Erythroblast (primary cell): ENCODE measurements around the gene COQ8B.

ENCODE experiments used
- GATA1 ChIP-seq: IDR thresholded peaks from 2 replicates; pipeline ENCODE4 v1.6.1; 2011; ENCODE audit warnings: low read depth, mild to moderate bottlenecking, control low read depth, low read length, moderate library complexity
- POLR2A ChIP-seq: IDR thresholded peaks from 2 replicates; pipeline ENCODE4 v1.6.1; 2011; ENCODE audit warnings: mild to moderate bottlenecking, low read length

- TF ChIP-seq POLR2A (no peak), GATA1 (no peak)
Measured at GRCh38 chr19:40702337-40703012, 14.2 kb downstream of the COQ8B start.
